NB4 (cell line): ENCODE results near the gene TNFRSF25.

Experiments
- CTCF ChIP-seq: IDR thresholded peaks from one replicate; pipeline ENCODE4 v1.5.1; 2012; ENCODE audit warnings: low read depth, low read length
- MAX ChIP-seq: IDR thresholded peaks from 2 replicates; pipeline ENCODE4 v1.6.1; 2011; ENCODE audit warnings: low read depth, low read length

GRCh38 chr1:6471086-6471969, 5.4 kb upstream of the TNFRSF25 start:
- no peak for TF ChIP-seq CTCF
- TF ChIP-seq MAX, result no peak
